HCT116 (cell line): ENCODE data around the gene FAM193A. TPM values are rescaled to one million over a fixed set of nuclear protein-coding genes. Genes with fewer than 3 reads are reported as not detected.
"Not testable (repeated sequence)": the region's sequence is repeated elsewhere in the genome, so short reads cannot be mapped to it uniquely, and the experiment has no call there.

Experiments
- ATAC-seq: fragments of 200-7000 bp; cut with Tn5 transposase; 2 replicates; pipeline ENCODE4 v1.9.1; 2020; ENCODE audit warnings: mild to moderate bottlenecking, moderate library complexity
- BruUV-seq: library from RNA; stranded (reverse); fragments of 400-500 nt; replicated peaks from 2 replicates; lab custom pipeline; 2021; lab: Mats Ljungman, UMichigan
- CTCF ChIA-PET: fragments of 300-600 bp; sonication (Branson Sonifier 250); formaldehyde crosslinking; loops from one replicate; lab custom pipeline; 2021; ENCODE audit warnings: antibody characterized with exemption; lab: Charles Lee
- POLR2A ChIA-PET: fragments of 300-600, 350-600 bp; sonication (Branson Sonifier 250); formaldehyde crosslinking; loops from one replicate; lab custom pipeline; 2021; ENCODE audit warnings: antibody characterized with exemption; lab: Charles Lee
- RAD21 ChIA-PET, 2 experiments: fragments of 300-600 bp; sonication (Branson Sonifier 250); formaldehyde crosslinking; loops; one replicate each; lab custom pipeline; 2023; ENCODE audit warnings: low total read pairs in 2 of 2; ENCODE audit not compliant: uncharacterized antibody in 2 of 2, unreplicated experiment in 2 of 2, low non-redundant PET in 1 of 2; lab: Charles Lee
- DNase-seq: peaks from one replicate; pipeline ENCODE4 v3.0.0-alpha.2; 2010; ENCODE audit warnings: low read depth, low spot score
- H2AFZ ChIP-seq: fragments of 200-600 bp; shearing (Covaris generic), sonication (generic); 2 replicates; pipeline ENCODE4 v1.6.1; 2017; ENCODE audit warnings: low read depth, mixed run types, mixed read lengths, antibody characterized with exemption, low read length; ENCODE audit not compliant: poor library complexity, severe bottlenecking
- H3K27ac ChIP-seq: 2 replicates; pipeline ENCODE4 v1.5.1; 2012; ENCODE audit warnings: low read depth, low read length
- H3K27me3 ChIP-seq: fragments of 200-600 bp; sonication (generic); 2 replicates; pipeline ENCODE4 v1.6.1; 2016; ENCODE audit warnings: mixed run types, low read length, mixed read lengths; ENCODE audit not compliant: insufficient read depth
- H3K36me3 ChIP-seq, 2 experiments: fragments of 200-500 bp in 1 of 2; fragments of 200-600 bp in 1 of 2; sonication (Bioruptor generic) in 1 of 2; sonication (generic) in 1 of 2; 2 replicates each; pipeline versions ENCODE4 v1.5.1 to v1.6.1; 2014 to 2016; ENCODE audit warnings: low read length in 2 of 2, inconsistent platforms in 1 of 2, mixed read lengths in 1 of 2, mixed run types in 1 of 2; ENCODE audit not compliant: insufficient read depth in 2 of 2, control insufficient read depth in 1 of 2
- H3K4me1 ChIP-seq, 2 experiments: fragments of 200-600 bp in 1 of 2; sonication (generic) in 1 of 2; 2 replicates each; pipeline versions ENCODE4 v1.5.1 to v1.6.1; 2012 to 2017; ENCODE audit warnings: low read length in 2 of 2, inconsistent platforms in 1 of 2, mild to moderate bottlenecking in 1 of 2, mixed read lengths in 1 of 2, mixed run types in 1 of 2, moderate library complexity in 1 of 2; ENCODE audit not compliant: insufficient read depth in 2 of 2, control insufficient read depth in 1 of 2
- H3K4me2 ChIP-seq: fragments of 200-600 bp; sonication (generic); 2 replicates; pipeline ENCODE4 v1.6.1; 2017; ENCODE audit warnings: mixed run types, low read length, mixed read lengths
- H3K4me3 ChIP-seq, 2 experiments: fragments of 200-600 bp in 1 of 2; sonication (generic) in 1 of 2; replicated peaks in 1 of 2; 2 replicates each; pipeline ENCODE4 v1.5.1; 2011 to 2016; ENCODE audit warnings: low read length in 2 of 2, control low read depth in 1 of 2, low read depth in 1 of 2, mild to moderate bottlenecking in 1 of 2, mixed read lengths in 1 of 2, mixed run types in 1 of 2
- H3K79me2 ChIP-seq: fragments of 200-600 bp; sonication (generic); 2 replicates; pipeline ENCODE4 v1.6.1; 2017; ENCODE audit warnings: mild to moderate bottlenecking, mixed run types, low read length, moderate library complexity, mixed read lengths; ENCODE audit not compliant: insufficient read depth
- H3K9ac ChIP-seq: fragments of 200-600 bp; sonication (generic); 2 replicates; pipeline ENCODE4 v1.6.1; 2016; ENCODE audit warnings: low read length, mixed read lengths
- H3K9me2 ChIP-seq: fragments of 200-600 bp; sonication (generic), shearing (Covaris generic); 2 replicates; pipeline ENCODE4 v1.6.1; 2017; ENCODE audit warnings: mixed run types, mild to moderate bottlenecking, moderate library complexity; ENCODE audit not compliant: insufficient read depth
- H3K9me3 ChIP-seq, 2 experiments: fragments of 200-500 bp in 1 of 2; fragments of 200-600 bp in 1 of 2; sonication (Bioruptor generic) in 1 of 2; sonication (generic) in 1 of 2; 2 replicates each; pipeline ENCODE4 v1.6.1; 2014 to 2017; ENCODE audit warnings: low read length in 2 of 2, mixed read lengths in 2 of 2, inconsistent platforms in 1 of 2, low read depth in 1 of 2, mild to moderate bottlenecking in 1 of 2, mixed run types in 1 of 2, moderate library complexity in 1 of 2; ENCODE audit not compliant: control insufficient read depth in 1 of 2, insufficient read depth in 1 of 2
- H4K20me1 ChIP-seq: fragments of 200-600 bp; sonication (generic), shearing (Covaris generic); 2 replicates; pipeline ENCODE4 v1.6.1; 2017; ENCODE audit warnings: mixed run types, mild to moderate bottlenecking, moderate library complexity; ENCODE audit not compliant: insufficient read depth
- CBX3 ChIP-seq: IDR thresholded peaks from 2 replicates; pipeline ENCODE4 v1.6.1; 2012; ENCODE audit warnings: low read depth
- CEBPB ChIP-seq: IDR thresholded peaks from 2 replicates; pipeline ENCODE4 v1.6.1; 2012; ENCODE audit warnings: low read depth
- EGR1 ChIP-seq: IDR thresholded peaks from 2 replicates; pipeline ENCODE4 v1.6.1; 2012; ENCODE audit warnings: low read depth
- ELF1 ChIP-seq: IDR thresholded peaks from 2 replicates; pipeline ENCODE4 v1.6.1; 2012; ENCODE audit warnings: low read depth, borderline replicate concordance
- EZH2phosphoT487 ChIP-seq: fragments of 200-600 bp; IDR thresholded peaks from 2 replicates; pipeline ENCODE4 v1.6.1; 2018; ENCODE audit warnings: antibody characterized with exemption, borderline replicate concordance
- FOSL1 ChIP-seq: IDR thresholded peaks from 2 replicates; pipeline ENCODE4 v1.6.1; 2012; ENCODE audit warnings: low read depth
- JUND ChIP-seq: IDR thresholded peaks from 2 replicates; pipeline ENCODE4 v1.6.1; 2012
- POLR2AphosphoS5 ChIP-seq: IDR thresholded peaks from 2 replicates; pipeline ENCODE4 v1.6.1; 2011; ENCODE audit warnings: mild to moderate bottlenecking, low read depth, low read length, moderate library complexity
- RAD21 ChIP-seq: IDR thresholded peaks from 2 replicates; pipeline ENCODE4 v1.6.1; 2012; ENCODE audit warnings: low read depth, mild to moderate bottlenecking
- SIN3A ChIP-seq: IDR thresholded peaks from 2 replicates; pipeline ENCODE4 v1.6.1; 2012; ENCODE audit warnings: low read depth
- SP1 ChIP-seq: IDR thresholded peaks from 2 replicates; pipeline ENCODE4 v1.6.1; 2012; ENCODE audit warnings: low read depth
- SRF ChIP-seq: IDR thresholded peaks from 2 replicates; pipeline ENCODE4 v1.6.1; 2012; ENCODE audit warnings: low read depth
- TCF7L2 ChIP-seq: IDR thresholded peaks from 2 replicates; pipeline ENCODE4 v1.7.0; 2011; ENCODE audit warnings: borderline replicate concordance, inconsistent platforms; ENCODE audit not compliant: insufficient read depth, insufficient read length; ENCODE audit errors: extremely low read depth
- YY1 ChIP-seq: IDR thresholded peaks from 2 replicates; pipeline ENCODE4 v1.6.1; 2011; ENCODE audit warnings: low read length, low read depth, moderate library complexity, mild to moderate bottlenecking; ENCODE audit not compliant: insufficient replicate concordance; ENCODE audit errors: extremely low read depth
- ZFX ChIP-seq: fragments of 450-650 bp; IDR thresholded peaks from 2 replicates; pipeline ENCODE4 v1.6.1; 2017
- ZNF274 ChIP-seq: fragments of 200-500 bp; sonication (Bioruptor generic); IDR thresholded peaks from 2 replicates; pipeline ENCODE4 v1.6.1; 2014; ENCODE audit warnings: mild to moderate bottlenecking, low read depth, low read length, inconsistent platforms
- intact Hi-C: fragments of 100-400 bp; cut with micrococcal nuclease; formaldehyde crosslinking; loops from 2 replicates; pipeline ENCODE4 v1.10.0; 2022
- total RNA-seq: library from RNA; stranded (reverse); gene quantifications from one replicate; pipeline ENCODE4 v1.2.1, GENCODE V29; 2021; ENCODE audit not compliant: unreplicated experiment
- TF ChIP-seq, protein P1 (sequence below): IDR thresholded peaks from 2 replicates; pipeline ENCODE4 v1.6.1; 2011; ENCODE audit warnings: mild to moderate bottlenecking, low read length, moderate library complexity; ENCODE audit not compliant: insufficient replicate concordance; ENCODE audit errors: extremely low read depth
- TF ChIP-seq, protein P2 (sequence below): IDR thresholded peaks from 2 replicates; pipeline ENCODE4 v1.6.1; 2012
- TF ChIP-seq, protein P3 (sequence below): IDR thresholded peaks from 2 replicates; pipeline ENCODE4 v1.6.1; 2012

FAM193A gene
- total RNA-seq, 1 experiment from 2014 or later = 15.7 TPM

GRCh38 chr4:2546286-2546823 is 9.9 kb downstream of the FAM193A start:
- no peak overlapping the region for H3K9ac ChIP-seq
- no peaks in the 10 kb centered on the region for H3K9me3 ChIP-seq
- no peak overlapping the region for H3K4me3 ChIP-seq
- no peaks in the 10 kb centered on the region for H3K27me3 ChIP-seq
- H4K20me1 ChIP-seq = peaks cover 8% of the 10 kb centered on the region; the same call in 1 of the 2 replicates
- no peak for DNase-seq
- CTCF ChIA-PET = no interaction called here
- intact Hi-C loops = no loop called here
- no peak overlapping the region for H2AFZ ChIP-seq
- POLR2A ChIA-PET = no interaction called here
- H3K9me2 ChIP-seq = no peaks in the 10 kb centered on the region
- H3K79me2 ChIP-seq = peaks cover 92% of the 10 kb centered on the region
- no peaks in the 10 kb centered on the region for H3K36me3 ChIP-seq
- RAD21 ChIA-PET = interaction anchor here in 1 of 2 experiments (0.9 kb wide), 1 partner anchor 55 kb away, joined by 3 read pairs; no protein-coding TSS in a partner anchor
- H3K4me1 ChIP-seq = no peaks in the 10 kb centered on the region
- H3K4me2 ChIP-seq = no peak overlapping the region
- no peak for TF ChIP-seq RAD21
- no peak for TF ChIP-seq ELF1
- TF ChIP-seq SP1 = no peak
- no peak for TF ChIP-seq ZFX
- no peak for TF ChIP-seq ZNF274
- no peak for TF ChIP-seq EZH2phosphoT487
- TF ChIP-seq JUND = no peak
- TF ChIP-seq, protein P1, sequence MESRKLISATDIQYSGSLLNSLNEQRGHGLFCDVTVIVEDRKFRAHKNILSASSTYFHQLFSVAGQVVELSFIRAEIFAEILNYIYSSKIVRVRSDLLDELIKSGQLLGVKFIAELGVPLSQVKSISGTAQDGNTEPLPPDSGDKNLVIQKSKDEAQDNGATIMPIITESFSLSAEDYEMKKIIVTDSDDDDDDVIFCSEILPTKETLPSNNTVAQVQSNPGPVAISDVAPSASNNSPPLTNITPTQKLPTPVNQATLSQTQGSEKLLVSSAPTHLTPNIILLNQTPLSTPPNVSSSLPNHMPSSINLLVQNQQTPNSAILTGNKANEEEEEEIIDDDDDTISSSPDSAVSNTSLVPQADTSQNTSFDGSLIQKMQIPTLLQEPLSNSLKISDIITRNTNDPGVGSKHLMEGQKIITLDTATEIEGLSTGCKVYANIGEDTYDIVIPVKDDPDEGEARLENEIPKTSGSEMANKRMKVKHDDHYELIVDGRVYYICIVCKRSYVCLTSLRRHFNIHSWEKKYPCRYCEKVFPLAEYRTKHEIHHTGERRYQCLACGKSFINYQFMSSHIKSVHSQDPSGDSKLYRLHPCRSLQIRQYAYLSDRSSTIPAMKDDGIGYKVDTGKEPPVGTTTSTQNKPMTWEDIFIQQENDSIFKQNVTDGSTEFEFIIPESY = no peak
- TF ChIP-seq, protein P2, sequence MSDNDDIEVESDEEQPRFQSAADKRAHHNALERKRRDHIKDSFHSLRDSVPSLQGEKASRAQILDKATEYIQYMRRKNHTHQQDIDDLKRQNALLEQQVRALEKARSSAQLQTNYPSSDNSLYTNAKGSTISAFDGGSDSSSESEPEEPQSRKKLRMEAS = no peak
- no peak for TF ChIP-seq CBX3
- no peak for TF ChIP-seq SIN3A
- no peak for TF ChIP-seq FOSL1
- TF ChIP-seq EGR1 = no peak
- TF ChIP-seq CEBPB = no peak
- TF ChIP-seq TCF7L2 = no peak
- TF ChIP-seq, protein P3, sequence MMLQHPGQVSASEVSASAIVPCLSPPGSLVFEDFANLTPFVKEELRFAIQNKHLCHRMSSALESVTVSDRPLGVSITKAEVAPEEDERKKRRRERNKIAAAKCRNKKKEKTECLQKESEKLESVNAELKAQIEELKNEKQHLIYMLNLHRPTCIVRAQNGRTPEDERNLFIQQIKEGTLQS = no peak
- no peak for TF ChIP-seq SRF
- TF ChIP-seq POLR2AphosphoS5 = no peak
- no peak for TF ChIP-seq YY1
- TF ChIP-seq, all 23 proteins: peak for 0
- H3K27ac ChIP-seq = no peak overlapping the region
- no peak for ATAC-seq
- BruUV-seq = no TSS peak

- H3K4me3 ChIP-seq, H3K27me3 ChIP-seq, H3K4me2 ChIP-seq, H3K27ac ChIP-seq, H3K9me2 ChIP-seq, BruUV-seq, H3K9me3 ChIP-seq, H3K4me1 ChIP-seq, DNase-seq, ATAC-seq, CTCF ChIA-PET, POLR2A ChIA-PET, H3K36me3 ChIP-seq, intact Hi-C loops, H3K9ac ChIP-seq, H2AFZ ChIP-seq: not testable (repeated sequence)
- Histone ChIP-seq H3K79me2 (peaks cover 92% of the 10 kb centered on the region), H4K20me1 (peaks cover 10% of the 10 kb centered on the region; the same call in 1 of the 2 replicates)
- RAD21 ChIA-PET = interaction anchor here in 1 of 2 experiments (0.9 kb wide), 1 partner anchor 56 kb away, joined by 3 read pairs; no protein-coding TSS in a partner anchor
Observed at GRCh38 chr4:2546961-2547691, 10.7 kb downstream of the FAM193A start.
